Omental fat pad (tissue), 4 donors: ENCODE results near the gene KAT6B. TPM values are rescaled to one million over a fixed set of nuclear protein-coding genes. Genes with fewer than 3 reads are reported as not detected.
A peak's percentile ranks its signal among the peaks of the same experiment; 100 is the strongest.

Source experiments
- ATAC-seq: fragments of 150-250 bp; one replicate; pipeline ENCODE4 v1.9.1; 2016; ENCODE audit warnings: mild to moderate bottlenecking, moderate library complexity; ENCODE audit not compliant: low FRiP score
- DNase-seq: peaks from one replicate; pipeline ENCODE4 v3.0.0-alpha.2; 2019; ENCODE audit warnings: low spot score
- CTCF ChIP-seq, 3 donors: fragments of 450-650 bp; IDR thresholded peaks; one replicate each; pipeline ENCODE4 v1.5.1; 2016 to 2017; ENCODE audit warnings: antibody characterized with exemption in 3 of 3, mild to moderate bottlenecking in 3 of 3, moderate library complexity in 2 of 3
- total RNA-seq, 4 donors: library from RNA; depleted of rRNA; stranded (reverse); fragments of >200 nt; gene quantifications; one replicate each; pipeline ENCODE4 v1.1.0, GENCODE V29; 2016

The KAT6B gene
- total RNA-seq, 4 donors from 2014 or later: 32.2 to 50.3 (median 37.6) TPM

GRCh38 chr10:74925291-74925690, 98.9 kb downstream of the KAT6B start:
- DNase-seq (no peak), ATAC-seq (no peak)
- TF ChIP-seq CTCF (IDR thresholded peaks at IDR 0.05): no peak

GRCh38 chr10:74925708-74926107, 99.3 kb downstream of the KAT6B start:
- ATAC-seq (no peak), DNase-seq (no peak)
- no peak for TF ChIP-seq CTCF (IDR thresholded peaks at IDR 0.05)

GRCh38 chr10:74926791-74927585, 100.6 kb downstream of the KAT6B start:
- DNase-seq (no peak), ATAC-seq (no peak)
- TF ChIP-seq CTCF (IDR thresholded peaks at IDR 0.05): no peak

- no peak for DNase-seq
- no peak for TF ChIP-seq CTCF (IDR thresholded peaks at IDR 0.05)
- no peak for ATAC-seq
These were observed 101.3 kb downstream of the KAT6B start for GRCh38 chr10:74927701-74928100.

- DNase-seq (no peak), ATAC-seq (peak; percentile 24)
- TF ChIP-seq CTCF (IDR thresholded peaks at IDR 0.05): no peak
These were observed 102.4 kb downstream of the KAT6B start for GRCh38 chr10:74928742-74929191.

- TF ChIP-seq CTCF (IDR thresholded peaks at IDR 0.05): no peak
- peak; percentile 64 for ATAC-seq
These were observed 102.8 kb downstream of the KAT6B start for GRCh38 chr10:74929197-74929596.

GRCh38 chr10:74930965-74931364, 104.6 kb downstream of the KAT6B start:
- TF ChIP-seq CTCF (IDR thresholded peaks at IDR 0.05): no peak
- ATAC-seq (no peak), DNase-seq (no peak)

More at GRCh38 chr10:74929197-74929596, 102.8 kb downstream of the KAT6B start:
- DNase-seq: no peak
